Thyroid gland (tissue), 4 donors: Measurements from ENCODE around the gene MAGI2.

Source experiments
- POLR2A ChIP-seq, 2 donors: fragments of 450-650 bp; IDR thresholded peaks; one replicate each; pipeline ENCODE4 v1.6.1; 2017; ENCODE audit warnings: antibody characterized with exemption in 2 of 2, mild to moderate bottlenecking in 2 of 2, moderate library complexity in 1 of 2
- TF ChIP-seq, protein P1 (sequence below), 6 experiments: fragments of 200-600 bp in 3 of 6; fragments of 450-650 bp in 3 of 6; sonication (generic) in 3 of 6; IDR thresholded peaks; one replicate each; pipeline ENCODE4 v1.5.1; 2016 to 2019; ENCODE audit warnings: antibody characterized with exemption in 6 of 6, mild to moderate bottlenecking in 2 of 6, inconsistent platforms in 1 of 6, moderate library complexity in 1 of 6

DNA sequence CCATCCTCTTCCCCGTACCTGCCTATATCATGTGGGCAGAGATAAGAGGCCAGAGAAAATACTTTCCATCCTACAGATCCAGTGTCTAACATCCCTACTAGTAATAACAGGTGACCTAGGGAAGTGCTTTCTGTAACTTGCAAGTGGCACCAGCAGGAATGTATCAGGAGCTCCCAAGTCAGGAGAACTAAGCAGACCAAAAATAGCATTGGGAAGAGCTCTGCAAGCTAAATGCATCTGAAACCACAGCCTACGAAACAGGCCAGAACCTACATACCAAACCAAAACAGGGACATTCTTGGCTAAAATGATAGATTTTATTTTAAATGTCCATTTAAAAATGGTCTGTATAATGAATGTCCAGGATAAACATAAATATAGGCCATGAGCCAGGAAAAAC lies 974.1 kb downstream of the MAGI2 start:
- TF ChIP-seq, protein P1, sequence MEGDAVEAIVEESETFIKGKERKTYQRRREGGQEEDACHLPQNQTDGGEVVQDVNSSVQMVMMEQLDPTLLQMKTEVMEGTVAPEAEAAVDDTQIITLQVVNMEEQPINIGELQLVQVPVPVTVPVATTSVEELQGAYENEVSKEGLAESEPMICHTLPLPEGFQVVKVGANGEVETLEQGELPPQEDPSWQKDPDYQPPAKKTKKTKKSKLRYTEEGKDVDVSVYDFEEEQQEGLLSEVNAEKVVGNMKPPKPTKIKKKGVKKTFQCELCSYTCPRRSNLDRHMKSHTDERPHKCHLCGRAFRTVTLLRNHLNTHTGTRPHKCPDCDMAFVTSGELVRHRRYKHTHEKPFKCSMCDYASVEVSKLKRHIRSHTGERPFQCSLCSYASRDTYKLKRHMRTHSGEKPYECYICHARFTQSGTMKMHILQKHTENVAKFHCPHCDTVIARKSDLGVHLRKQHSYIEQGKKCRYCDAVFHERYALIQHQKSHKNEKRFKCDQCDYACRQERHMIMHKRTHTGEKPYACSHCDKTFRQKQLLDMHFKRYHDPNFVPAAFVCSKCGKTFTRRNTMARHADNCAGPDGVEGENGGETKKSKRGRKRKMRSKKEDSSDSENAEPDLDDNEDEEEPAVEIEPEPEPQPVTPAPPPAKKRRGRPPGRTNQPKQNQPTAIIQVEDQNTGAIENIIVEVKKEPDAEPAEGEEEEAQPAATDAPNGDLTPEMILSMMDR (IDR thresholded peaks at IDR 0.05) = no peak
- no peak for TF ChIP-seq POLR2A (IDR thresholded peaks at IDR 0.05)
